ENCODE measurements around the gene KYAT1.

GRCh38 chr9:128920381-128921058 is 38.8 kb upstream of the KYAT1 start, which contains the start of gene PHYHD1:
- peak; percentile 23 for TF ChIP-seq POLR2A (IDR thresholded peaks at IDR 0.05; ENCODE audit: low read length)
- no peak for TF ChIP-seq GATA1 (IDR thresholded peaks at IDR 0.05; ENCODE audit: low read depth, low read length)

Measured in erythroblast (primary cell).